K562 (cell line): ENCODE data around the gene MEGF11. TPM values are rescaled to one million over a fixed set of nuclear protein-coding genes. Genes with fewer than 3 reads are reported as not detected.

ENCODE experiments used
- ATAC-seq: fragments of 200-7000 bp; cut with Tn5 transposase; 3 replicates; pipeline ENCODE4 v1.9.1; 2020; ENCODE audit warnings: moderate library complexity
- BruUV-seq: library from RNA; stranded (reverse); fragments of 400-500 nt; replicated peaks from 2 replicates; lab custom pipeline; 2021; lab: Mats Ljungman, UMichigan
- CTCF ChIA-PET: fragments of 300-600 bp; formaldehyde crosslinking; extraction: SDS; loops from one replicate; lab custom pipeline; 2021; ENCODE audit warnings: low intra/inter-chr PET ratio; lab: Yijun Ruan, JAX
- POLR2A ChIA-PET: fragments of 300-600, 350-650 bp; sonication (Branson Sonifier 250); formaldehyde crosslinking; extraction: SDS; loops from one replicate; lab custom pipeline; 2021; ENCODE audit warnings: antibody characterized with exemption, inconsistent platforms; lab: Yijun Ruan, JAX
- DNase-seq, 4 experiments: peaks; one replicate each; pipeline versions ENCODE4 v3.0.0 to v3.0.0-alpha.2; 2011 to 2018; ENCODE audit warnings: low spot score in 3 of 4, mixed read lengths in 3 of 4; ENCODE audit errors: extremely low read depth in 1 of 4
- FAIRE-seq: peaks from 2 replicates; lab custom pipeline; 2011; peaks lifted over from hg19 to GRCh38; lab: Jason Lieb, UNC
- H2AFZ ChIP-seq: 2 replicates; pipeline ENCODE4 v1.6.0; 2011; ENCODE audit warnings: low read depth, low read length, control low read depth, inconsistent platforms
- H3K27ac ChIP-seq: fragments of 200-600 bp; 3 replicates; pipeline ENCODE4 v1.8.0; 2011; ENCODE audit warnings: low read depth, mild to moderate bottlenecking, control low read depth, inconsistent platforms, low read length, moderate library complexity, mixed read lengths; ENCODE audit errors: extremely low read depth
- H3K27me3 ChIP-seq, 2 experiments: fragments of 300-600 bp in 1 of 2; 2 replicates in 1 of 2; 3 replicates in 1 of 2; pipeline versions ENCODE4 v1.6.0 to v1.8.0; 2011; ENCODE audit warnings: inconsistent platforms in 2 of 2, low read length in 2 of 2, mild to moderate bottlenecking in 1 of 2, mixed read lengths in 1 of 2, moderate library complexity in 1 of 2; ENCODE audit not compliant: control insufficient read depth in 2 of 2, insufficient read depth in 2 of 2
- H3K36me3 ChIP-seq: fragments of 300-600 bp; 3 replicates; pipeline ENCODE4 v1.8.0; 2011; ENCODE audit warnings: mild to moderate bottlenecking, low read length, inconsistent platforms; ENCODE audit not compliant: control insufficient read depth, insufficient read depth
- H3K4me1 ChIP-seq, 2 experiments: fragments of 200-600 bp in 1 of 2; replicated peaks in 1 of 2; 2 replicates in 1 of 2; 3 replicates in 1 of 2; pipeline versions ENCODE4 v1.5.1 to v1.8.0; 2011; ENCODE audit warnings: inconsistent platforms in 2 of 2, low read length in 2 of 2, mild to moderate bottlenecking in 1 of 2, mixed read lengths in 1 of 2, moderate library complexity in 1 of 2; ENCODE audit not compliant: control insufficient read depth in 2 of 2, insufficient read depth in 2 of 2
- H3K4me2 ChIP-seq: 2 replicates; pipeline ENCODE4 v1.6.1; 2011; ENCODE audit warnings: low read length, control low read depth, inconsistent platforms, mixed read lengths; ENCODE audit not compliant: insufficient read depth
- H3K4me3 ChIP-seq: fragments of 200-600 bp; sonication (generic), shearing (Covaris generic); 2 replicates; pipeline ENCODE4 v1.5.1; 2016; ENCODE audit warnings: control low read depth, inconsistent platforms
- H3K79me2 ChIP-seq: fragments of 200-600 bp; 3 replicates; pipeline ENCODE4 v1.8.0; 2011; ENCODE audit warnings: low read length, inconsistent platforms; ENCODE audit not compliant: control insufficient read depth, insufficient read depth
- H3K9ac ChIP-seq, 2 experiments: 2 replicates each; pipeline versions ENCODE4 v1.6.0 to v1.6.1; 2011; ENCODE audit warnings: low read depth in 2 of 2, low read length in 2 of 2, control low read depth in 1 of 2, inconsistent platforms in 1 of 2, mild to moderate bottlenecking in 1 of 2, mixed read lengths in 1 of 2; ENCODE audit not compliant: insufficient read depth in 1 of 2
- H3K9me1 ChIP-seq: one replicate; pipeline ENCODE4 v1.6.0; 2011; ENCODE audit warnings: inconsistent platforms, mild to moderate bottlenecking, low read length, moderate library complexity; ENCODE audit not compliant: control insufficient read depth, insufficient read depth
- H3K9me3 ChIP-seq: replicated peaks from 2 replicates; pipeline ENCODE4 v1.5.1; 2011; ENCODE audit warnings: low read depth, low read length, inconsistent platforms; ENCODE audit not compliant: control insufficient read depth, insufficient read depth
- H4K20me1 ChIP-seq: replicated peaks from 2 replicates; pipeline ENCODE4 v1.6.1; 2011; ENCODE audit warnings: low read length, inconsistent platforms, mixed read lengths; ENCODE audit not compliant: control insufficient read depth, insufficient read depth
- BRD9 ChIP-seq: fragments of 450-650 bp; IDR thresholded peaks from 2 replicates; pipeline ENCODE4 v1.6.1; 2018; ENCODE audit warnings: low read depth; ENCODE audit not compliant: partially characterized antibody
- C11orf30 ChIP-seq: fragments of 450-650 bp; IDR thresholded peaks from 2 replicates; pipeline ENCODE4 v1.6.1; 2016; ENCODE audit warnings: low read depth, mild to moderate bottlenecking
- EHMT2 ChIP-seq: fragments of 450-650 bp; IDR thresholded peaks from 2 replicates; pipeline ENCODE4 v1.6.1; 2018; ENCODE audit warnings: antibody characterized with exemption
- EP400 ChIP-seq: fragments of 450-650 bp; IDR thresholded peaks from 2 replicates; pipeline ENCODE4 v1.6.1; 2017; ENCODE audit warnings: antibody characterized with exemption, mild to moderate bottlenecking, moderate library complexity
- FOXA1 ChIP-seq: fragments of 450-650 bp; IDR thresholded peaks from 2 replicates; pipeline ENCODE4 v1.6.1; 2016; ENCODE audit warnings: mild to moderate bottlenecking, borderline replicate concordance
- MAFK ChIP-seq: IDR thresholded peaks from 2 replicates; pipeline ENCODE4 v1.6.1; 2011; ENCODE audit warnings: low read length, improper control_type of control experiment
- NR2F6 ChIP-seq: fragments of 450-650 bp; formaldehyde crosslinking; IDR thresholded peaks from 2 replicates; pipeline ENCODE4 v1.4.0; 2020; ENCODE audit warnings: mild to moderate bottlenecking
- SRSF1 ChIP-seq: fragments of 200-400 bp; formaldehyde crosslinking; IDR thresholded peaks from 2 replicates; pipeline ENCODE4 v1.6.1; 2017; ENCODE audit warnings: mild to moderate bottlenecking, low read depth, low read length, moderate library complexity
- ZBTB1 ChIP-seq: sonication (generic); formaldehyde crosslinking; IDR thresholded peaks from 2 replicates; pipeline ENCODE4 v1.8.1; 2023; ENCODE audit warnings: missing genetic modification reagents, low read depth, mild to moderate bottlenecking, borderline replicate concordance
- WGBS: fragments of 100-300 bp; shearing (Covaris generic); methylation state at CpG from one replicate; pipeline ENCODE4 v1.1.6; 2016; ENCODE audit warnings: low coverage, mixed read lengths; ENCODE audit not compliant: insufficient coverage; ENCODE audit errors: missing lambda C conversion rate; 5-methylcytosine and 5-hydroxymethylcytosine counted together
- in situ Hi-C: fragments of 300-500 bp; cut with MboI; formaldehyde crosslinking; loops from 4 replicates; pipeline ENCODE4 v1.15.0; 2018; ENCODE audit warnings: inconsistent platforms, mixed read lengths
- intact Hi-C: fragments of 100-400 bp; cut with micrococcal nuclease; formaldehyde crosslinking; loops from 2 replicates; pipeline ENCODE4 v1.14.2; 2022
- polyA plus RNA-seq, 8 experiments: library from polyadenylated mRNA; depleted of rRNA in 4 of 8; stranded (reverse) in 5 of 8; unstranded in 3 of 8; fragments of >200 nt; fragmentation: Nextera tagmentation in 2 of 8; fragmentation: Illumina TruSeq in 1 of 8; extraction: Ambion mirVana in 2 of 8; extraction: Trizol in 1 of 8; gene quantifications; 2 replicates each; pipeline versions ENCODE4 v1.2.1 to v1.2.3, GENCODE V29; 2011 to 2014; ENCODE audit warnings: inconsistent platforms in 1 of 8, missing spikeins in 1 of 8
- total RNA-seq, 7 experiments: library from RNA; depleted of rRNA in 6 of 7; stranded (reverse); fragments of >200 nt in 6 of 7; fragmentation: Illumina TruSeq in 2 of 7; extraction: Trizol in 2 of 7; gene quantifications; 2 replicates each; pipeline versions ENCODE4 v1.2.1 to v1.2.3, GENCODE V29; 2011 to 2021; ENCODE audit warnings: low replicate concordance in 1 of 7
- TF ChIP-seq, protein P1 (sequence below): fragments of 450-650 bp; IDR thresholded peaks from 2 replicates; pipeline ENCODE4 v1.6.1; 2016; ENCODE audit warnings: antibody characterized with exemption
- TF ChIP-seq, protein P2 (sequence below), 2 experiments: fragments of 150-350 bp in 1 of 2; IDR thresholded peaks; 2 replicates each; pipeline ENCODE4 v1.6.1; 2012 to 2016; ENCODE audit warnings: low read depth in 2 of 2, low read length in 2 of 2, mild to moderate bottlenecking in 1 of 2, moderate library complexity in 1 of 2
- TF ChIP-seq, protein P3 (sequence below), 2 experiments: IDR thresholded peaks; 2 replicates each; pipeline ENCODE4 v1.6.1; 2011; ENCODE audit warnings: borderline replicate concordance in 1 of 2, control low read depth in 1 of 2, low read depth in 1 of 2, low read length in 1 of 2, mild to moderate bottlenecking in 1 of 2, mixed read lengths in 1 of 2, moderate library complexity in 1 of 2; ENCODE audit not compliant: insufficient read depth in 1 of 2, insufficient read length in 1 of 2, poor library complexity in 1 of 2, severe bottlenecking in 1 of 2; ENCODE audit errors: extremely low read depth in 1 of 2

MEGF11 gene
- total and polyA plus RNA-seq, 9 of the 15 experiments (the other 6 are each of a cell fraction or from before 2014, with no cell fraction given), result 0.06 to 0.23 (median 0.20) TPM; not detected in 6

DNA sequence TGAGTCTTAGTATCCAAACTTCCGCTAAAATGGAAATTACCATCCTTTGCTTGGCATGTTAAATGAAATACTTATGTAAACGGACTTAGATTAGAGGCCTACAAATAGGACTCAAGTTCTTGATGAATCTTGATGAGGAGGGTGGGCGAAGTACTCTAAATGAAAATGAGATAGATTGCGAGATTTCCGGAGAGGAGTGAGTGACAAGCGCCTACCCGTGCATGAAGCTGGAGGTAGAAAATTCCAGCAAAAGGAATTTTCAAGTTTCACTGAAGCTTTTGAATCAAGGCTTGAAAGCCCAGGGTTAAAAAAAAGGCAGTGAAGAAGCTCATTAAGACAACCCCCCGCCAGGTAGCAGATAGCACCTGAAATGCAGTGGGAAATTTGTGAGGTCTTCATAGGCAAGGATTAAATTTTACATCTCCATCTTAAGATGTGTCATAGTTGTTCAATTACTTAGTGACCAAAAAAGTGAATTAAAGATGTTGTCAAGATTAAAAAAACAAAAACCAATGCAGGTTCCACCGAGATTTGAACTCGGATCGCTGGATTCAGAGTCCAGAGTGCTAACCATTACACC, 384.9 kb downstream of the MEGF11 start:
- peak overlapping the region; percentile 90 to 94 for H3K9ac ChIP-seq
- DNase-seq (peak in 2 of 4 experiments; percentile 17 to 22), FAIRE-seq (no peak), ATAC-seq (no peak)
- CTCF ChIA-PET, result no interaction called here
- H3K36me3 ChIP-seq, result no peaks in the 10 kb centered on the region
- intact Hi-C loops, result loop anchor here (2.0 to 5.0 kb wide), 3 partner anchors 36 to 258 kb away; partner anchors contain the start of genes DENND4A and INTS14
- WGBS, result 42% methylated on average over 11 of the region's 11 CpGs
- POLR2A ChIA-PET, result interaction anchor here (0.8 to 1.7 kb wide), 12 partner anchors 9 to 257 kb away, joined by 3 to 9 read pairs (median 4); partner anchors contain the start of gene INTS14
- peak overlapping the region; percentile 96 for H3K4me2 ChIP-seq
- in situ Hi-C loops, result loop anchor here (25.0 kb wide), 1 partner anchor 231 kb away; no protein-coding TSS in a partner anchor
- no peaks in the 10 kb centered on the region for H3K9me1 ChIP-seq
- H3K79me2 ChIP-seq, result peaks cover 44% of the 10 kb centered on the region
- peak overlapping the region; percentile 96 for H3K27ac ChIP-seq
- peaks cover 11 to 12% of the 10 kb centered on the region in 2 experiments; a peak in 3 of 5 replicates for H3K4me1 ChIP-seq
- peaks cover 3% of the 10 kb centered on the region; the same call in 1 of the 2 replicates for H4K20me1 ChIP-seq
- no peaks in the 10 kb centered on the region for H3K27me3 ChIP-seq
- peak overlapping the region; percentile 87 for H3K4me3 ChIP-seq
- peak overlapping the region; percentile 93 for H2AFZ ChIP-seq
- no peaks in the 10 kb centered on the region for H3K9me3 ChIP-seq
- BruUV-seq, result no TSS peak
- TF ChIP-seq FOXA1, result no peak
- TF ChIP-seq EHMT2, result no peak
- TF ChIP-seq, protein P1, sequence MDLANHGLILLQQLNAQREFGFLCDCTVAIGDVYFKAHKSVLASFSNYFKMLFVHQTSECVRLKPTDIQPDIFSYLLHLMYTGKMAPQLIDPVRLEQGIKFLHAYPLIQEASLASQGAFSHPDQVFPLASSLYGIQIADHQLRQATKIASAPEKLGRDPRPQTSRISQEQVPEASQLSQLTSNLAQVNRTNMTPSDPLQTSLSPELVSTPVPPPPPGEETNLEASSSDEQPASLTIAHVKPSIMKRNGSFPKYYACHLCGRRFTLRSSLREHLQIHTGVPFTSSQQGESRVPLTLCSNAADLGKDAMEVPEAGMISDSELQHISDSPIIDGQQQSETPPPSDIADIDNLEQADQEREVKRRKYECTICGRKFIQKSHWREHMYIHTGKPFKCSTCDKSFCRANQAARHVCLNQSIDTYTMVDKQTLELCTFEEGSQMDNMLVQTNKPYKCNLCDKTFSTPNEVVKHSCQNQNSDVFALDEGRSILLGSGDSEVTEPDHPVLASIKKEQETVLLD, result peak; percentile 75; the same call in 1 of the 2 replicates
- peak; percentile 98 for TF ChIP-seq BRD9
- TF ChIP-seq NR2F6, result 0 out of 2 replicates have a peak, but pooled peaks have one; percentile 46
- TF ChIP-seq EP400, result no peak
- TF ChIP-seq MAFK, result no peak
- TF ChIP-seq ZBTB1 (CRISPR knock-in tag), result no peak
- TF ChIP-seq, protein P2, sequence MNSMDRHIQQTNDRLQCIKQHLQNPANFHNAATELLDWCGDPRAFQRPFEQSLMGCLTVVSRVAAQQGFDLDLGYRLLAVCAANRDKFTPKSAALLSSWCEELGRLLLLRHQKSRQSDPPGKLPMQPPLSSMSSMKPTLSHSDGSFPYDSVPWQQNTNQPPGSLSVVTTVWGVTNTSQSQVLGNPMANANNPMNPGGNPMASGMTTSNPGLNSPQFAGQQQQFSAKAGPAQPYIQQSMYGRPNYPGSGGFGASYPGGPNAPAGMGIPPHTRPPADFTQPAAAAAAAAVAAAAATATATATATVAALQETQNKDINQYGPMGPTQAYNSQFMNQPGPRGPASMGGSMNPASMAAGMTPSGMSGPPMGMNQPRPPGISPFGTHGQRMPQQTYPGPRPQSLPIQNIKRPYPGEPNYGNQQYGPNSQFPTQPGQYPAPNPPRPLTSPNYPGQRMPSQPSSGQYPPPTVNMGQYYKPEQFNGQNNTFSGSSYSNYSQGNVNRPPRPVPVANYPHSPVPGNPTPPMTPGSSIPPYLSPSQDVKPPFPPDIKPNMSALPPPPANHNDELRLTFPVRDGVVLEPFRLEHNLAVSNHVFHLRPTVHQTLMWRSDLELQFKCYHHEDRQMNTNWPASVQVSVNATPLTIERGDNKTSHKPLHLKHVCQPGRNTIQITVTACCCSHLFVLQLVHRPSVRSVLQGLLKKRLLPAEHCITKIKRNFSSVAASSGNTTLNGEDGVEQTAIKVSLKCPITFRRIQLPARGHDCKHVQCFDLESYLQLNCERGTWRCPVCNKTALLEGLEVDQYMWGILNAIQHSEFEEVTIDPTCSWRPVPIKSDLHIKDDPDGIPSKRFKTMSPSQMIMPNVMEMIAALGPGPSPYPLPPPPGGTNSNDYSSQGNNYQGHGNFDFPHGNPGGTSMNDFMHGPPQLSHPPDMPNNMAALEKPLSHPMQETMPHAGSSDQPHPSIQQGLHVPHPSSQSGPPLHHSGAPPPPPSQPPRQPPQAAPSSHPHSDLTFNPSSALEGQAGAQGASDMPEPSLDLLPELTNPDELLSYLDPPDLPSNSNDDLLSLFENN (IDR thresholded peaks at IDR 0.05; ENCODE audit: low read depth in 2 of 2, low read length in 2 of 2), result no peak
- no peak for TF ChIP-seq SRSF1
- TF ChIP-seq C11orf30, result no peak
- TF ChIP-seq, protein P3, sequence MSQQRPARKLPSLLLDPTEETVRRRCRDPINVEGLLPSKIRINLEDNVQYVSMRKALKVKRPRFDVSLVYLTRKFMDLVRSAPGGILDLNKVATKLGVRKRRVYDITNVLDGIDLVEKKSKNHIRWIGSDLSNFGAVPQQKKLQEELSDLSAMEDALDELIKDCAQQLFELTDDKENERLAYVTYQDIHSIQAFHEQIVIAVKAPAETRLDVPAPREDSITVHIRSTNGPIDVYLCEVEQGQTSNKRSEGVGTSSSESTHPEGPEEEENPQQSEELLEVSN (IDR thresholded peaks at IDR 0.05; ENCODE audit: borderline replicate concordance in 1 of 2, extremely low read depth in 1 of 2, insufficient read depth in 1 of 2, insufficient read length in 1 of 2, low read depth in 1 of 2, low read length in 1 of 2, poor library complexity in 1 of 2, severe bottlenecking in 1 of 2), result no peak
